ENCODE results near the gene GAS5.

GRCh38 chr1:173887627-173888026, 19.8 kb upstream of the GAS5 start:
- TF ChIP-seq CTCF (IDR thresholded peaks at IDR 0.05; ENCODE audit: insufficient read depth, low read depth, low read length), result no peak
- TF ChIP-seq EZH2 (IDR thresholded peaks at IDR 0.05; ENCODE audit: insufficient read depth, low read length), result no peak

Measured in astrocyte (in vitro differentiated cells and primary cell).